HepG2 (cell line): ENCODE data around the gene ECSIT. TPM values are rescaled to one million over a fixed set of nuclear protein-coding genes. Genes with fewer than 3 reads are reported as not detected.

Experiments
- ARID3A ChIP-seq: IDR thresholded peaks from 2 replicates; pipeline ENCODE4 v1.6.1; 2012; ENCODE audit warnings: low read depth, low read length, improper control_type of control experiment
- GABPB1 ChIP-seq: IDR thresholded peaks from 2 replicates; pipeline ENCODE4 v1.6.1; 2016; ENCODE audit warnings: mild to moderate bottlenecking, missing genetic modification reagents, moderate library complexity, missing compliant biosample characterization
- GZF1 ChIP-seq: sonication (generic); formaldehyde crosslinking; IDR thresholded peaks from 2 replicates; pipeline ENCODE4 v1.5.1; 2020; ENCODE audit warnings: mild to moderate bottlenecking, missing genetic modification reagents
- MXI1 ChIP-seq: IDR thresholded peaks from 3 replicates; pipeline ENCODE4 v1.6.1; 2012; ENCODE audit warnings: low read depth, low read length, inconsistent platforms, borderline replicate concordance
- NFIB ChIP-seq: sonication (generic); formaldehyde crosslinking; IDR thresholded peaks from 2 replicates; pipeline ENCODE4 v1.9.0; 2021; ENCODE audit warnings: missing genetic modification reagents, mild to moderate bottlenecking, borderline replicate concordance
- NR2F1 ChIP-seq, 2 experiments: fragments of 450-650 bp in 1 of 2; formaldehyde crosslinking in 1 of 2; IDR thresholded peaks; 2 replicates each; pipeline versions ENCODE4 v1.5.0 to v1.6.1; 2016 to 2020; ENCODE audit warnings: mild to moderate bottlenecking in 1 of 2, missing compliant biosample characterization in 1 of 2, missing genetic modification reagents in 1 of 2, moderate library complexity in 1 of 2
- POLR2A ChIP-seq, 2 experiments: IDR thresholded peaks; 2 replicates each; pipeline ENCODE4 v1.6.1; 2011; ENCODE audit warnings: low read depth in 2 of 2, low read length in 2 of 2, mild to moderate bottlenecking in 1 of 2, moderate library complexity in 1 of 2; ENCODE audit not compliant: insufficient read depth in 1 of 2
- SNAPC2 ChIP-seq: sonication (generic); formaldehyde crosslinking; IDR thresholded peaks from 2 replicates; pipeline ENCODE4 v1.8.1; 2022; ENCODE audit warnings: mild to moderate bottlenecking, missing genetic modification reagents
- TCF12 ChIP-seq, 2 experiments: fragments of 450-650 bp in 1 of 2; sonication (generic) in 1 of 2; formaldehyde crosslinking in 1 of 2; IDR thresholded peaks; 2 replicates each; pipeline versions ENCODE4 v1.6.1 to v1.8.0; 2017 to 2022; ENCODE audit warnings: antibody characterized with exemption in 1 of 2, mild to moderate bottlenecking in 1 of 2, missing genetic modification reagents in 1 of 2, moderate library complexity in 1 of 2
- ZBTB3 ChIP-seq: sonication (generic); formaldehyde crosslinking; IDR thresholded peaks from 2 replicates; pipeline ENCODE4 v1.4.0; 2020; ENCODE audit warnings: low read depth, mild to moderate bottlenecking, moderate library complexity, missing genetic modification reagents, borderline replicate concordance
- ZBTB44 ChIP-seq: sonication (generic); formaldehyde crosslinking; IDR thresholded peaks from 2 replicates; pipeline ENCODE4 v1.4.0; 2020; ENCODE audit warnings: missing genetic modification reagents
- ZNF143 ChIP-seq: sonication (generic); formaldehyde crosslinking; IDR thresholded peaks from 2 replicates; pipeline ENCODE4 v1.4.0; 2020; ENCODE audit warnings: missing genetic modification reagents
- ZNF160 ChIP-seq: sonication (generic); formaldehyde crosslinking; IDR thresholded peaks from 2 replicates; pipeline ENCODE4 v1.8.0; 2022; ENCODE audit warnings: mild to moderate bottlenecking, inconsistent platforms, missing genetic modification reagents
- ZNF251 ChIP-seq: sonication (generic); formaldehyde crosslinking; IDR thresholded peaks from 2 replicates; pipeline ENCODE4 v1.9.0; 2021; ENCODE audit warnings: mild to moderate bottlenecking, missing genetic modification reagents
- ZNF337 ChIP-seq: sonication (generic); formaldehyde crosslinking; IDR thresholded peaks from 2 replicates; pipeline ENCODE4 v1.5.1; 2020; ENCODE audit warnings: missing genetic modification reagents, low read depth, mild to moderate bottlenecking, borderline replicate concordance
- ZNF496 ChIP-seq: sonication (generic); formaldehyde crosslinking; IDR thresholded peaks from 2 replicates; pipeline ENCODE4 v1.8.1; 2023; ENCODE audit warnings: mild to moderate bottlenecking, moderate library complexity, missing genetic modification reagents; ENCODE audit not compliant: insufficient replicate concordance
- ZNF547 ChIP-seq: sonication (generic); formaldehyde crosslinking; IDR thresholded peaks from 2 replicates; pipeline ENCODE4 v1.5.1; 2020; ENCODE audit warnings: mild to moderate bottlenecking, missing genetic modification reagents
- ZNF569 ChIP-seq: sonication (generic); formaldehyde crosslinking; IDR thresholded peaks from 2 replicates; pipeline ENCODE4 v1.5.0; 2020; ENCODE audit warnings: mild to moderate bottlenecking, missing genetic modification reagents, moderate library complexity, borderline replicate concordance
- ZNF607 ChIP-seq: sonication (generic); formaldehyde crosslinking; IDR thresholded peaks from 2 replicates; pipeline ENCODE4 v1.5.1; 2020; ENCODE audit warnings: missing genetic modification reagents, mild to moderate bottlenecking, borderline replicate concordance
- ZNF687 ChIP-seq: sonication (generic); formaldehyde crosslinking; IDR thresholded peaks from 2 replicates; pipeline ENCODE4 v1.5.1; 2020; ENCODE audit warnings: mild to moderate bottlenecking, missing genetic modification reagents, moderate library complexity
- polyA plus RNA-seq, 8 experiments: library from polyadenylated mRNA; depleted of rRNA in 3 of 8; stranded (reverse) in 7 of 8; unstranded in 1 of 8; fragments of >200 nt; fragmentation: Illumina TruSeq in 4 of 8; extraction: Trizol in 4 of 8; gene quantifications; 2 replicates each; pipeline versions ENCODE4 v1.2.1 to v1.2.3, GENCODE V29; 2011 to 2016; ENCODE audit warnings: low read depth in 4 of 8, missing spikeins in 1 of 8, mixed read lengths in 1 of 8; ENCODE audit not compliant: insufficient read depth in 1 of 8
- total RNA-seq, 5 experiments: library from RNA; depleted of rRNA; stranded (reverse); fragments of >200 nt; fragmentation: Illumina TruSeq; extraction: Trizol; gene quantifications; 2 replicates each; pipeline ENCODE4 v1.2.3, GENCODE V29; 2016; ENCODE audit warnings: low read depth in 1 of 5
- TF ChIP-seq, protein P1 (sequence below): sonication (generic); formaldehyde crosslinking; IDR thresholded peaks from 2 replicates; pipeline ENCODE4 v1.9.0; 2021; ENCODE audit warnings: missing genetic modification reagents, mild to moderate bottlenecking, borderline replicate concordance

The ECSIT gene
- total and polyA plus RNA-seq, 2 of the 13 experiments (the other 11 are each of a cell fraction or from before 2014, with no cell fraction given), result 36.4 to 62.3 TPM

DNA sequence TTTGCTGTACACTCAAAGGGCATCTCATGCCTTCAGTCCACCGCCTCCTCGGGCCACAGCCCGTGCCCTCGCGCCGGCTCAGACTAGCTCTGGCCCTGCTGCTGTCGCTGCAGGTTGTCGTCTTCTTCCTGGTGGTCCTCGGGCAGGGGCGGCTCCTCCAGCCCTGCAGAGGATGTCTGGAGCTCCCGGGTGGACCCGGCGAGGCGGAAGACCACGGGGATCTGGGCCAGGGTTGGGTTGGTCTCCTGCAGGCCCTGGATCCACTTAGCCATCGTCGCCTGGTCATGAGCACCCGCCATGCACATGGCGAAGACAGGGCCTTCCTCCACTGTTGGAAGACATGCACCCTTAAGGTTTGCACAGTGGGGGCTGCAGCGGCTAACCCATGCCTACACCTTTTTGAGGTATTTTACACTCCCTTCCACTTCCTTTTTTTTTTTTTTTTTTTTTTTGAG lies 22.8 kb downstream of the ECSIT start (continued):
- TF ChIP-seq NR2F1 (CRISPR knock-in tag; IDR thresholded peaks at IDR 0.05), result no peak
- no peak for TF ChIP-seq POLR2A (IDR thresholded peaks at IDR 0.05; ENCODE audit: insufficient read depth in 1 of 2, low read depth in 2 of 2, low read length in 2 of 2)
- TF ChIP-seq ZNF337 (CRISPR knock-in tag), result no peak
- peak; percentile 72 for TF ChIP-seq ZNF687 (CRISPR knock-in tag)
- TF ChIP-seq GABPB1 (CRISPR knock-in tag), result no peak
- 0 out of 2 replicates have a peak, but pooled peaks have one; percentile 30 for TF ChIP-seq ZNF160 (CRISPR knock-in tag)
- TF ChIP-seq ZNF143, result no peak
- no peak for TF ChIP-seq ARID3A
- no peak for TF ChIP-seq ZNF607 (CRISPR knock-in tag)
- no peak for TF ChIP-seq ZNF496 (CRISPR knock-in tag)
- no peak for TF ChIP-seq ZBTB3 (CRISPR knock-in tag)
- TF ChIP-seq MXI1, result no peak
- no peak for TF ChIP-seq ZNF569 (CRISPR knock-in tag)
- TF ChIP-seq ZBTB44, result no peak
- TF ChIP-seq ZNF251 (CRISPR knock-in tag), result no peak
- TF ChIP-seq TCF12 (IDR thresholded peaks at IDR 0.05), result no peak
- TF ChIP-seq TCF12 (CRISPR knock-in tag; IDR thresholded peaks at IDR 0.05), result no peak
- TF ChIP-seq GZF1 (CRISPR knock-in tag), result no peak
- TF ChIP-seq, protein P1, sequence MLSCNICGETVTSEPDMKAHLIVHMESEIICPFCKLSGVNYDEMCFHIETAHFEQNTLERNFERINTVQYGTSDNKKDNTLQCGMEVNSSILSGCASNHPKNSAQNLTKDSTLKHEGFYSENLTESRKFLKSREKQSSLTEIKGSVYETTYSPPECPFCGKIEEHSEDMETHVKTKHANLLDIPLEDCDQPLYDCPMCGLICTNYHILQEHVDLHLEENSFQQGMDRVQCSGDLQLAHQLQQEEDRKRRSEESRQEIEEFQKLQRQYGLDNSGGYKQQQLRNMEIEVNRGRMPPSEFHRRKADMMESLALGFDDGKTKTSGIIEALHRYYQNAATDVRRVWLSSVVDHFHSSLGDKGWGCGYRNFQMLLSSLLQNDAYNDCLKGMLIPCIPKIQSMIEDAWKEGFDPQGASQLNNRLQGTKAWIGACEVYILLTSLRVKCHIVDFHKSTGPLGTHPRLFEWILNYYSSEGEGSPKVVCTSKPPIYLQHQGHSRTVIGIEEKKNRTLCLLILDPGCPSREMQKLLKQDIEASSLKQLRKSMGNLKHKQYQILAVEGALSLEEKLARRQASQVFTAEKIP (CRISPR knock-in tag), result no peak
- no peak for TF ChIP-seq ZNF547 (CRISPR knock-in tag)
- no peak for TF ChIP-seq NFIB (CRISPR knock-in tag)
- TF ChIP-seq SNAPC2 (CRISPR knock-in tag), result no peak
